T-helper 1 cell treated with Interleukin-12 subunit alpha and Interleukin-12 subunit beta and Interleukin-4 antibody, amounts not matched to agents 30 μg/mL and 1 μg/mL, for 36 hours (primary cell): ENCODE measurements around the gene ETV7.
"Not testable (repeated sequence)": the region's sequence is repeated elsewhere in the genome, so short reads cannot be mapped to it uniquely, and the experiment has no call there.

Source experiments
- H3K27ac Mint-ChIP-seq: one replicate; pipeline ENCODE4 v1.8.0; 2021; ENCODE audit warnings: mild to moderate bottlenecking, mixed read lengths
- H3K27me3 Mint-ChIP-seq: one replicate; pipeline ENCODE4 v1.8.0; 2021; ENCODE audit warnings: low read depth, mixed read lengths
- H3K36me3 Mint-ChIP-seq: one replicate; pipeline ENCODE4 v1.8.0; 2021; ENCODE audit warnings: low read depth, mixed read lengths
- H3K4me1 Mint-ChIP-seq: one replicate; pipeline ENCODE4 v1.8.0; 2021; ENCODE audit warnings: low read depth, mixed read lengths
- H3K4me3 Mint-ChIP-seq: one replicate; pipeline ENCODE4 v1.8.0; 2021; ENCODE audit warnings: mild to moderate bottlenecking, moderate library complexity, mixed read lengths
- H3K9me3 Mint-ChIP-seq: one replicate; pipeline ENCODE4 v1.8.0; 2021; ENCODE audit warnings: mixed read lengths

ETV7 gene

DNA sequence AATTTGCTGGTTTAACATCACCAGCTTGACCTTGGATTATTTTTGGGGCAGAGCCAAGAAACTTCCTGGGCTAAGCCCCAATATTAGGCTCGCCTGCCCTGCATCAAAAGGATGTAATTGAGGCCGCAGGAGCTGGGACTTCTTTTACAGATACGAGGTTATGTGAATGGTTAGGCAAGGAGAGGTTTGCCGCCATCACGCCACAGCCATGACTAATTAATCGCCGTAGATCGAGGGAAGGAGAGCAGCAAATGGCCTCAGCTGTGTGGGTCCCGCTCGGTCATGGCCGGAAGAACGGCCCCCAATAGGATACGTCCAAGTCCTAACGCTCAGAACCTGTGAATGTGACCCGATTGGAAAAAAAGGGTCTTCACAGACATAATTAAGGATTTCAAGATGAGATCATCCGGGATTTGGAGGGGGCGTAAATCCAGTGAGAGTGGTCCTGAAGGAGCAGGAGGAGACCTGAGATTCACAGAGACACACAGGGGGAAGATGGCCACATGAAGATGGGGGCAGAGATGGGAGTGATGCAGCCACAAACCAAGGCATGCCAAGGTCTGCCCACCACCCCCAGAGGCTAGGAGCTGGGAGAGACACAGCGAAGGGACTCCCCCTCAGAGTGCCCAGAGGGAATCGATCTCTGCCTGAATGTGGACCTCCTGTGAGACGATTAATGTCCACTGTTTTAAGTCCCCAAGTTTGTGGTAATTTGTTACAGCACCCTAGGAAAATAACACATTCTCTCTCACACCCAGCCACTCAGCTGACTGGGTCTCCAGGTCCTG lies 40.8 kb downstream of the ETV7 start:
- peaks cover 33% of the 10 kb centered on the region for H3K27me3 Mint-ChIP-seq
- no peaks in the 10 kb centered on the region for H3K36me3 Mint-ChIP-seq
- no peaks in the 10 kb centered on the region for H3K4me1 Mint-ChIP-seq
- no peak overlapping the region for H3K27ac Mint-ChIP-seq
- H3K4me3 Mint-ChIP-seq, result no peak overlapping the region
- H3K9me3 Mint-ChIP-seq, result no peaks in the 10 kb centered on the region

GRCh38 chr6:36345681-36346466 lies 41.6 kb downstream of the ETV7 start:
- peaks cover 1% of the 10 kb centered on the region for H3K4me1 Mint-ChIP-seq
- H3K27ac Mint-ChIP-seq, result no peak overlapping the region
- H3K36me3 Mint-ChIP-seq, result no peaks in the 10 kb centered on the region
- peaks cover 34% of the 10 kb centered on the region for H3K27me3 Mint-ChIP-seq
- no peak overlapping the region for H3K4me3 Mint-ChIP-seq
- H3K9me3 Mint-ChIP-seq, result no peaks in the 10 kb centered on the region

- Mint-ChIP-seq H3K4me3 (no peak overlapping the region), H3K27ac (no peak overlapping the region), H3K36me3 (no peaks in the 10 kb centered on the region), H3K4me1 (peaks cover 8% of the 10 kb centered on the region), H3K27me3 (peaks cover 42% of the 10 kb centered on the region), H3K9me3 (no peaks in the 10 kb centered on the region)
These were observed 44.3 kb downstream of the ETV7 start for GRCh38 chr6:36343109-36343680.

- peaks cover 50% of the 10 kb centered on the region for H3K27me3 Mint-ChIP-seq
- no peaks in the 10 kb centered on the region for H3K36me3 Mint-ChIP-seq
- H3K9me3 Mint-ChIP-seq, result no peaks in the 10 kb centered on the region
- peaks cover 18% of the 10 kb centered on the region for H3K4me1 Mint-ChIP-seq
- no peak overlapping the region for H3K27ac Mint-ChIP-seq
- peak overlapping the region; percentile 36 for H3K4me3 Mint-ChIP-seq
These were observed 46.6 kb downstream of the ETV7 start for GRCh38 chr6:36340618-36341454.

GRCh38 chr6:36340306-36340617 lies 47.2 kb downstream of the ETV7 start:
- Mint-ChIP-seq H3K9me3 (no peaks in the 10 kb centered on the region), H3K4me1 (peaks cover 19% of the 10 kb centered on the region), H3K27me3 (peaks cover 56% of the 10 kb centered on the region), H3K4me3 (no peak overlapping the region), H3K36me3 (no peaks in the 10 kb centered on the region), H3K27ac (no peak overlapping the region)

- peaks cover 23% of the 10 kb centered on the region for H3K4me1 Mint-ChIP-seq
- no peaks in the 10 kb centered on the region for H3K9me3 Mint-ChIP-seq
- H3K27me3 Mint-ChIP-seq, result peaks cover 67% of the 10 kb centered on the region
- H3K36me3 Mint-ChIP-seq, result no peaks in the 10 kb centered on the region
- H3K4me3 Mint-ChIP-seq, result no peak overlapping the region
- H3K27ac Mint-ChIP-seq, result no peak overlapping the region
These were observed 48.3 kb downstream of the ETV7 start for GRCh38 chr6:36339146-36339545.

GRCh38 chr6:36338223-36338622 lies 49.2 kb downstream of the ETV7 start:
- not testable (repeated sequence) for H3K27ac Mint-ChIP-seq, H3K4me3 Mint-ChIP-seq, H3K36me3 Mint-ChIP-seq, H3K9me3 Mint-ChIP-seq
- Mint-ChIP-seq H3K27me3 (peaks cover 75% of the 10 kb centered on the region), H3K4me1 (peaks cover 23% of the 10 kb centered on the region)

GRCh38 chr6:36337814-36338213 lies 49.7 kb downstream of the ETV7 start:
- Mint-ChIP-seq H3K27me3 (peaks cover 75% of the 10 kb centered on the region), H3K4me3 (no peak overlapping the region), H3K9me3 (no peaks in the 10 kb centered on the region), H3K27ac (no peak overlapping the region), H3K4me1 (peaks cover 23% of the 10 kb centered on the region), H3K36me3 (no peaks in the 10 kb centered on the region)

DNA sequence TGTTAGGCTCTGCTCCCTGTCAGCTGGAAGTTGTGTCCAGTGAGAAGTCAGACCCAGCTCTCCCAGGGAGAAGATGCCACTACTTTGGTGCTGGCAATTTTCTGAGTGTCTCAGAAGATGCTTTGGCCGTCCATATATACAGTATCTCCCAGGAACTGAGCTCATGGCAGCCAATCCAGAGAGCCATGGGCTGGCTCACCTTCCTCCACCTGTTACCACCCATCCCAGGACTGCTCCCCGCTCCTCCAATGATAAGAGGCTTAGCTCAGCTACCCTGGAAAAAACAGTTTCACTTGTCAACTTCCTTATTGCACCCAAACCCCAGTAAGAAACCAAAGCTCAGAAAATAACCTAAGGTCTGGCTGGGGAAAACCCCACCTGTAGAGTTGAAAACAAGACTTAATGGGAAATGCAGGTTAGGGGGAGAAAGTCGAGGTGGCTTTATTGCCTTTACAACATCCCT lies 50.7 kb downstream of the ETV7 start, which contains the start of gene BNIP5:
BNIP5 (minus strand) TSS at position 110 of the 463 bp plus-strand sequence. CDS start 6,198 bp downstream, outside the sequence.
- Mint-ChIP-seq H3K4me3 (no peak within 1 kb of the TSS), H3K27me3 (peaks cover 76% of the 10 kb centered on the region), H3K27ac (peak within 1 kb of the TSS; percentile 37)

GRCh38 chr6:36336208-36336710 lies 51.2 kb downstream of the ETV7 start:
- Mint-ChIP-seq H3K27me3 (peaks cover 77% of the 10 kb centered on the region), H3K36me3 (no peaks in the 10 kb centered on the region), H3K4me3 (no peak overlapping the region), H3K9me3 (no peaks in the 10 kb centered on the region), H3K4me1 (peaks cover 25% of the 10 kb centered on the region), H3K27ac (no peak overlapping the region)

More for the DNA sequence above, 50.7 kb downstream of the ETV7 start, which contains the start of gene BNIP5:
- Mint-ChIP-seq H3K9me3 (no peaks in the 10 kb centered on the region), H3K4me1 (peaks cover 25% of the 10 kb centered on the region), H3K36me3 (no peaks in the 10 kb centered on the region)

DNA sequence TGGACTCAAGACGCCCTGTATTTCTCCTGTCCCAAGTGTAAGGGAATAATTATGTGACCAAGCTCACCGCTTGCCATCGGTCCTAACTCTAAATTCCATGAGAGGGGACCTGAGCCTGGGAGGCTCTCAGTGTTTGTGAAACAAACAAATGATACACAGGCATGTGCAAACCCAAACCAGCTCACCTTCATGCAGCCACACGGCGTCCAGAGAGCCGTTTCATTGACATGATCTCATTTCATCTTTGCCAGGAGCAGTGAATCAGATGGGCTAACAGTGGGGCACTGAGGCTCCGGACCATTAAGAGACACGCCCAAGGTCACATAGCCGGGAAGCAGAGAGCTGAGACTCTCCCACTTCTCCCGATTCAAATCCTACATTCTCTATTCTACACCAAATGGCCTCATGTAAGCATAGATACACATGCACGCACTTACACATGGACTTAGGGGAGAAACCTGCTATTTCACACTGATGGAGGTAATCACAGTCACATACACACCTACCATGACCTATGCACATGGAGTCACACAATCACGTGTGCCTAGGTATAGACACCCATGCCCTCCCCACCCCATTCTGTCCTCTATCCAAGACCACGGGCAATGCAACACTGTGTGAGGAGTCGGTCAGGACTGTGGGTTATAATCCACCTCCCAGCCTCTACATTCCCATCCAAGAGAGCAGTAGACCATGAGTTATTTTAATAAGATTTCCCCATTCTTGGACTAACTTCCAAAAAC lies 51.8 kb downstream of the ETV7 start:
- peaks cover 71% of the 10 kb centered on the region for H3K27me3 Mint-ChIP-seq
- no peaks in the 10 kb centered on the region for H3K9me3 Mint-ChIP-seq
- no peaks in the 10 kb centered on the region for H3K36me3 Mint-ChIP-seq
- H3K27ac Mint-ChIP-seq, result no peak overlapping the region
- H3K4me1 Mint-ChIP-seq, result peaks cover 22% of the 10 kb centered on the region
- H3K4me3 Mint-ChIP-seq, result no peak overlapping the region

DNA sequence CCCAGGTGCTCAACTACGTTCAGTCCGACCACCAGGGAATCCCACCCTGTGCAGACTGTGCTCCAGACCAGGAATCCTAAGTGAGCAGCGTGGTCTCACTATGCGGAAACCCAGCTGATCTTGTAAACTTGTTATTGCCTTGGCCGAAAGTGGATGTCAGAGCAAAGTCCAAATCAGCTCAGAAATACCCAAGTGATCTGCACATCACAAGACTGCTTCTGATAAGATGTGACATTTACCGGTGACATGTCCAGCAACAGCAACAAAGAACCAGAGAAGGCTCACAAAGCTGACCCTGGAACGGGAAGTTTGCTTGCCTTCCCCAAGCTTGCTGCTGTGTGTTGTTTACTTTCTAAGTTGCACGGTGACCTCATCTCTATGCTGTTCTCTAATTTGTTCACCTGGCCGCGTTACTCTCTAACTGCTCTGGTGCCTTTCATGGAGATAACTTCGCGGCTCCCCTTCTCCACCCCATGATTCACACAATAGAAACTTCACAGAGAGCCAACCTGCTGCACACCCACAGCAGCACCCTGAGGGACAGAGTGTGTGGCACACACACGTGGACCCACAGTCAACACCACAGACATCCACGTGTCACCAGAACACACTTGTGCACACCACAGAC lies 52.5 kb downstream of the ETV7 start:
- Mint-ChIP-seq H3K27me3 (peaks cover 66% of the 10 kb centered on the region), H3K4me1 (peaks cover 21% of the 10 kb centered on the region)

More for the DNA sequence above, 52.5 kb downstream of the ETV7 start:
- Mint-ChIP-seq H3K36me3 (no peaks in the 10 kb centered on the region), H3K9me3 (no peaks in the 10 kb centered on the region), H3K27ac (no peak overlapping the region), H3K4me3 (no peak overlapping the region)
